DND-41 (cell line): ENCODE data around the gene CACNA1H.

Experiments
- ATAC-seq: fragments of 200-7000 bp; cut with Tn5 transposase; 3 replicates; pipeline ENCODE4 v1.9.1; 2021; ENCODE audit warnings: low read depth; ENCODE audit not compliant: insufficient read depth
- DNase-seq: peaks from one replicate; pipeline ENCODE4 v3.0.0-alpha.2; 2020
- H2AFZ ChIP-seq: 2 replicates; pipeline ENCODE4 v1.6.0; 2012; ENCODE audit warnings: low read depth, low read length
- H3K27ac ChIP-seq: 2 replicates; pipeline ENCODE4 v1.5.1; 2012; ENCODE audit warnings: low read length, inconsistent platforms
- H3K27me3 ChIP-seq: fragments of 200-600 bp; sonication (generic); 2 replicates; pipeline ENCODE4 v1.6.0; 2012; ENCODE audit warnings: low read length, mild to moderate bottlenecking, inconsistent platforms; ENCODE audit not compliant: insufficient read depth, poor library complexity
- H3K36me3 ChIP-seq: 2 replicates; pipeline ENCODE4 v1.5.1; 2012; ENCODE audit warnings: low read length, inconsistent platforms; ENCODE audit not compliant: insufficient read depth
- H3K4me1 ChIP-seq: 2 replicates; pipeline ENCODE4 v1.5.1; 2012; ENCODE audit warnings: mild to moderate bottlenecking, low read length; ENCODE audit not compliant: insufficient read depth
- H3K4me2 ChIP-seq: 2 replicates; pipeline ENCODE4 v1.6.0; 2012; ENCODE audit warnings: mild to moderate bottlenecking, moderate library complexity, low read length, inconsistent platforms; ENCODE audit not compliant: insufficient read depth
- H3K4me3 ChIP-seq, 2 experiments: fragments of 200-600 bp in 1 of 2; shearing (Covaris generic) in 1 of 2; 2 replicates each; pipeline ENCODE4 v1.5.1; 2012 to 2016; ENCODE audit warnings: inconsistent platforms in 2 of 2, low read length in 2 of 2, mild to moderate bottlenecking in 2 of 2, low read depth in 1 of 2, moderate library complexity in 1 of 2
- H3K79me2 ChIP-seq: 2 replicates; pipeline ENCODE4 v1.6.0; 2012; ENCODE audit warnings: low read length, inconsistent platforms; ENCODE audit not compliant: insufficient read depth
- H3K9ac ChIP-seq: 2 replicates; pipeline ENCODE4 v1.6.0; 2012; ENCODE audit warnings: low read depth, mild to moderate bottlenecking, inconsistent platforms, low read length, moderate library complexity
- H3K9me3 ChIP-seq: 2 replicates; pipeline ENCODE4 v1.5.1; 2012; ENCODE audit warnings: low read length, moderate library complexity, mild to moderate bottlenecking, inconsistent platforms; ENCODE audit not compliant: insufficient read depth, severe bottlenecking
- H4K20me1 ChIP-seq: 2 replicates; pipeline ENCODE4 v1.6.0; 2012; ENCODE audit warnings: low read length; ENCODE audit not compliant: insufficient read depth
- EZH2 ChIP-seq: IDR thresholded peaks from 3 replicates; pipeline ENCODE4 v1.6.1; 2012; ENCODE audit warnings: borderline replicate concordance, low read depth, mild to moderate bottlenecking, moderate library complexity, low read length, inconsistent platforms; ENCODE audit not compliant: severe bottlenecking
- TF ChIP-seq, protein P1 (sequence below): IDR thresholded peaks from 2 replicates; pipeline ENCODE4 v1.5.1; 2012; ENCODE audit warnings: borderline replicate concordance, low read length, moderate library complexity, mild to moderate bottlenecking; ENCODE audit not compliant: poor library complexity, severe bottlenecking; ENCODE audit errors: extremely low read depth

CACNA1H gene

DNA sequence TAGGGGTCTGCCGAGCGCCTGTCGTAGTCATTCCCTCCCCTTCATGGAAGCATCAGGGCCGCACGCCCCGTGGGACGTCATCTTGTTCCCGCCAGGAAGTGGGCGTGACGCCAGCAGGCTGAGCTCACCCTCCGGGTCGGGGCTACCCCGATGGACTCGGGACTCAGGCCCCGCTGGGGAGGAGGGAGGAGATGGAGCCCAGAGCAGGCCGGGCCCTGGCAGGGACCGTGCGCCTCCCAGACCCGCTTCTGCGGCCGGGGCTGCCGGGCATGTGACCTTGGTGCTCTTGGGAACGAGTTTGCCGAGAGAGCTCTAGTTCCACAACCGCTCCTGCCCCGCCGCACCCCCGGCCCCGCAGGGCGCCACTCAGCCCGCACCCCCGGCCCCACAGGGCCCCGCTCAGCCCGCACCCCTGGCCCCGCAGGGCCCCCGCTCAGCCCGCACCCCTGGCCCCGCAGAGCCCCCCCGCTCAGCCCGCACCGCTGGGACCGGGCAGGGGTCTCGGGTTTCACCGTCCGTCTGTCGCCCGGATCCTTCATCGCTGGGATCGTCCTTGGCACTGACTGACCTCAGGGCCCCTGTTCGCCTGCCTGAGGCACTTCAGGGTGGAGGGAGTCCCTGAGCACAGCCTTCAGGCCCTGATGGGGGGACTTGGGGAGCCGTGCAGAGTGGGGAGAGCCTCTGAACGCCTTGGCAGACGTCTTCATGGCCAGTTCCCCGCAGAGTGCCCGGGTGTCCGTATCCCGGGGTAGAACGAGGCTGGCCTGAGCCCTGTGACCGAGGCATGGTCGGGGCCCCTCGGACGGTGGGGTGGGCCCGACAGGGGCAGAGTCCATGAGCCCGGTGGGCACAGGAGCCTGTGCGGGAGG lies 5.8 kb downstream of the CACNA1H start:
- no peaks in the 10 kb centered on the region for H4K20me1 ChIP-seq
- no peak overlapping the region for H3K27ac ChIP-seq
- TF ChIP-seq, protein P1, sequence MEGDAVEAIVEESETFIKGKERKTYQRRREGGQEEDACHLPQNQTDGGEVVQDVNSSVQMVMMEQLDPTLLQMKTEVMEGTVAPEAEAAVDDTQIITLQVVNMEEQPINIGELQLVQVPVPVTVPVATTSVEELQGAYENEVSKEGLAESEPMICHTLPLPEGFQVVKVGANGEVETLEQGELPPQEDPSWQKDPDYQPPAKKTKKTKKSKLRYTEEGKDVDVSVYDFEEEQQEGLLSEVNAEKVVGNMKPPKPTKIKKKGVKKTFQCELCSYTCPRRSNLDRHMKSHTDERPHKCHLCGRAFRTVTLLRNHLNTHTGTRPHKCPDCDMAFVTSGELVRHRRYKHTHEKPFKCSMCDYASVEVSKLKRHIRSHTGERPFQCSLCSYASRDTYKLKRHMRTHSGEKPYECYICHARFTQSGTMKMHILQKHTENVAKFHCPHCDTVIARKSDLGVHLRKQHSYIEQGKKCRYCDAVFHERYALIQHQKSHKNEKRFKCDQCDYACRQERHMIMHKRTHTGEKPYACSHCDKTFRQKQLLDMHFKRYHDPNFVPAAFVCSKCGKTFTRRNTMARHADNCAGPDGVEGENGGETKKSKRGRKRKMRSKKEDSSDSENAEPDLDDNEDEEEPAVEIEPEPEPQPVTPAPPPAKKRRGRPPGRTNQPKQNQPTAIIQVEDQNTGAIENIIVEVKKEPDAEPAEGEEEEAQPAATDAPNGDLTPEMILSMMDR = no peak
- TF ChIP-seq EZH2 = no peak
- no peaks in the 10 kb centered on the region for H3K36me3 ChIP-seq
- no peak overlapping the region for H3K9ac ChIP-seq
- DNase-seq = no peak
- no peak overlapping the region for H3K4me2 ChIP-seq
- H3K4me3 ChIP-seq = no peak overlapping the region
- H3K79me2 ChIP-seq = no peaks in the 10 kb centered on the region
- no peaks in the 10 kb centered on the region for H3K27me3 ChIP-seq
- H3K4me1 ChIP-seq = no peaks in the 10 kb centered on the region
- no peak overlapping the region for H2AFZ ChIP-seq
- H3K9me3 ChIP-seq = no peaks in the 10 kb centered on the region
- ATAC-seq = no peak

DNA sequence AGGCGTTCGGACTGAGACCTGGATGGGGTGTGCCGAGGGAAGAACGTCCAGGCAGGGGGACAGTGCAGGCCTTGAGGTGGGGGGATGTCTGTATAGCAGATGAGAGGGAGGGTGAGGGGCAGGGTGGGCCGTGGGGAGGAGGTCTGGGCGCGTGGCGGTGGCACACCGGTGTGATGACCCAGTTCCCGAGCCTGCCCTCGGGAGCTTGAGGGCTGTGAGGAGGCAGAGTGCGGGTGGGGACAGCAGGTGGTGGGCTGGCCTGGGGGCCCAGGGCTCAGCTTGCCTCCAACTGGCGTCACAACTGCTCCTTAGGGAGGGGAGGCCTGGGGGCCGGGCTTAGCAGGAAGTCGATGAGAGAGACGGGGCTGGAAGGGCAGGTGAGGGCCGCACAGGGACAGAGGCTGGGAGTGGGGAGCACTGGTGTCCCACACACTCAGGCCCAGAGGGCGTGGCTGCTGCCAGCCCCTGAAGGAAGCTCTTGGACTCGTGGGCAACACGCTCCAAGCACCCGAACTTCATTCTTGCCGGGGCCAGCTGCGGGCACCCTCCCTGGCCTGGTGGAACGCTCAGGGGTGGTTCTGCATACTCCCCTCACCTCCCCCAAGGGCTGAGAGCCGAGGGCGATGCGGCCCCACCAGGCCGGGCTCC lies 6.5 kb downstream of the CACNA1H start:
- H3K9me3 ChIP-seq = no peaks in the 10 kb centered on the region
- DNase-seq (no peak), ATAC-seq (no peak)
- H3K4me1 ChIP-seq = no peaks in the 10 kb centered on the region
- TF ChIP-seq, protein P1 = no peak
- TF ChIP-seq EZH2 = no peak
- H3K9ac ChIP-seq = no peak overlapping the region
- H3K27me3 ChIP-seq = no peaks in the 10 kb centered on the region
- H2AFZ ChIP-seq = no peak overlapping the region
- H3K4me3 ChIP-seq = no peak overlapping the region
- no peak overlapping the region for H3K4me2 ChIP-seq
- H3K36me3 ChIP-seq = no peaks in the 10 kb centered on the region
- no peak overlapping the region for H3K27ac ChIP-seq
- H4K20me1 ChIP-seq = no peaks in the 10 kb centered on the region
- H3K79me2 ChIP-seq = no peaks in the 10 kb centered on the region

DNA sequence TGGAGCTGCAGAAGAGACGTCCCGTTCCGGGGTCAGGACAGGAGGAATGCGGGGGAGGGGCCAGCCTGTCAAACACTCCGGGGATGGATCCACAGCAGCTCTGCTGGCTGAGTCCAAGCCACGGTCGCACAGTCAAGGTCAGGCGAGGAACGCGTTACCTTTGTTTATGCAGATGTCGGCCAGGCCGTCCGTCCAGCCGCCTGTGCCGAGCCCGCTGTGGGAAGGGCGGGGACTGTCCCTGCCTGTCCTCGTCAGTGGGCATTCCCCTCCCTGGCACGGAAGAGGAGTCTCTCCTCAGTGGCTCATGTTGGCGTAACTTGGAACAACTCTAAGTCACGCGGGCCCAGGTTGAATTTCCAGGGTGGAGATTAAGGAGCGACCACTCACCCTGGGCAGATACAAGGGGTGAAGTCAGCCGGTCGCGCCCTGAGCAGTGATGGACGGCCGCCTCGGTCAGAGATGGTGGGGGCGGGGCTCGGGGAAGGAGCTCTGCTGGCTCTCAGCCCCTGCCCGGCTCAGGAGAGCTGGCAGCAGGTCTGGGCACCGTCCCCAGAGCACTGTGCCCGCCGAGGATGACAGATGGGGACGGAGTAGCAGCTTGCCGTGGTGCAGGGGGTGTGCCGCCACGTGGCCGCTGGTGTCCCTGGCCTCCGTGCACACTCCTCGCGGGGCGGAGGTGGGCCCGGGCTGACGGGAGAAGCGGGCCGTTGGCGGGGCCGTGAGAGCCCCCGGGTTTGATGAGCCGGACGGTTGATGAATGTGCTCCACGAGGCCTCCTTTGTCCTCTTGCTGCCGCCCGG lies 7.3 kb downstream of the CACNA1H start:
- no peak for TF ChIP-seq EZH2
- TF ChIP-seq, protein P1 = no peak
- H3K27me3 ChIP-seq = no peaks in the 10 kb centered on the region
- H4K20me1 ChIP-seq = no peaks in the 10 kb centered on the region
- H3K9ac ChIP-seq = no peak overlapping the region
- DNase-seq (no peak), ATAC-seq (no peak)
- H2AFZ ChIP-seq = no peak overlapping the region
- H3K27ac ChIP-seq = no peak overlapping the region
- H3K9me3 ChIP-seq = no peaks in the 10 kb centered on the region
- no peaks in the 10 kb centered on the region for H3K4me1 ChIP-seq
- no peak overlapping the region for H3K4me2 ChIP-seq
- H3K4me3 ChIP-seq = no peak overlapping the region
- H3K36me3 ChIP-seq = no peaks in the 10 kb centered on the region
- H3K79me2 ChIP-seq = no peaks in the 10 kb centered on the region
